Skeletal muscle cell (primary cell): Measurements from ENCODE around the gene NUDT3.
"Not testable (repeated sequence)": the region's sequence is repeated elsewhere in the genome, so short reads cannot be mapped to it uniquely, and the experiment has no call there.

Source experiments
- DNase-seq: peaks from one replicate; pipeline ENCODE4 v3.0.0-alpha.2; 2010; ENCODE audit warnings: low read depth
- H3K4me3 ChIP-seq: 2 replicates; pipeline ENCODE4 v1.5.1; 2011; ENCODE audit warnings: low read depth, mild to moderate bottlenecking, control low read depth, low read length, moderate library complexity

The NUDT3 gene

DNA sequence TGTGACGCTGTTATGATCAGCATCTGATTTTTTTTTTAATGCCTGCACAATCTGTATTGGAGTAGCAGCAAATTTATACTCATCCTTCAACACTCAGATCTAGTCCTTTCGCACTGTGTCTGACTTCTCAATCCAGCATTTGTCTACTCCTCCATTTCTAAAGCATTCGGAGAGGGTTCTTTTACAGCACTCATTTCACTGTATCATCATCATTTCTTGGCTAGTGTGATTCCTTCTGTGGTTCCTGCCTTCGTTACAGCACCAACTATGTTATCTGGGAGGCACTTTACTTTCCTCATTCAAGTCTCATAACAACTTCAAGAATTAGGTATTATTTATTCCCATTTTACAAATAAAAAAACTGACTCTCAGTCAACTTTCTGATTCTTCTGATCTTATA, 18.0 kb downstream of the NUDT3 start:
- no peak overlapping the region for H3K4me3 ChIP-seq

DNA sequence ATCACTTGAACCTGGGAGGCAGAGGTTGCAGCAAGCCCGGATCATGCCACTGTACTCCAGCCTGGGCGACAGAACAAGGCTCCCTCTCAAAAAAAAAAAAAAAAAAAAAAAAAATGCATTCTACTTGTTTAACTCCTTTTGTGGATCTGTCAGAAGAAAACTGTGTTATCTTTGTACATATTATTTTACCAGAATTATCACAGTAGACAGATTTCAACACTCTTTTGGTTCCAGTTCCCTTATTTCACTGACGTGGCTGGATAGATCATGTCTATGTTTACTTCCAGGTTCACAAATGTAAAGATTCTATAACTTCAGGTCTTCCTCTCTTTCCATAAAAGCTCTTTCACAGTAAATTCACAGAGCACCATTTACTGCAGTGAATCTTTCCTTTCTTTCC, 18.4 kb downstream of the NUDT3 start:
- no peak for DNase-seq
- H3K4me3 ChIP-seq = no peak overlapping the region

More for the DNA sequence above, 18.0 kb downstream of the NUDT3 start:
- no peak for DNase-seq

DNA sequence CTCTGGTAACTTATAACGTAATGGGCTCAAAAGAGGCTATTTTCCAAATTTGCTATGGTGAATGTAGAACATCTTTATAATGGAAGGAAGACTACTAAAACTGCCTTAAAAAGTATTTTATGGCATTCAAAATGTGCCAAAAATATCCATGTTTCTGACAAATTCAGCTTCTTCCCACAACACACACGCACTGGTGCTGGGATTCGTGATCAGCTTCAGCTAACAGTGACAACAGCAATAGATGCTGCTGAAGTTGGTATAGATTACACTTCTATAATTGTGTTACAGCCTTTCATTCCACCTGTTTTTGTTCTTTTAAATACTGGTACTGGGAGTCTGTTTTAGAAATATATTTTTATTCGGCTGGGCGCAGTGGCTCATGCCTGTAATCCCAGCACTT, 19.0 kb downstream of the NUDT3 start:
- no peak for DNase-seq
- no peak overlapping the region for H3K4me3 ChIP-seq

DNA sequence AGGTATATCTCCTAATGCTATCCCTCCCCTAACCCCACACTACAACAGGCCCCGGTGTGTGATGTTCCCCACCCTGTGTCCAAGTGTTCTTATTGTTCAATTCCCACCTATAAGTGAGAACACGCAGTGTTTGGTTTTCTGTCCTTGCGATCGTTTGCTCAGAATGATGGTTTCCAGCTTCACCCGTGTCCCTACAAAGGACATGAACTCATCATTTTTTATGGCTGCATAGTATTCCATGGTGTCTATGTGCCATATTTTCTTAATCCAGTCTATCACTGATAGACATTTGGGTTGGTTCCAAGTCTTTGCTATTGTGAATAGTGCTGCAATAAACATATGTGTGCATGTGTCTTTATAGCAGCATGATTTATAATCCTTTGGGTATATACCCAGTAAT, 20.6 kb downstream of the NUDT3 start:
- not testable (repeated sequence) for DNase-seq, H3K4me3 ChIP-seq

DNA sequence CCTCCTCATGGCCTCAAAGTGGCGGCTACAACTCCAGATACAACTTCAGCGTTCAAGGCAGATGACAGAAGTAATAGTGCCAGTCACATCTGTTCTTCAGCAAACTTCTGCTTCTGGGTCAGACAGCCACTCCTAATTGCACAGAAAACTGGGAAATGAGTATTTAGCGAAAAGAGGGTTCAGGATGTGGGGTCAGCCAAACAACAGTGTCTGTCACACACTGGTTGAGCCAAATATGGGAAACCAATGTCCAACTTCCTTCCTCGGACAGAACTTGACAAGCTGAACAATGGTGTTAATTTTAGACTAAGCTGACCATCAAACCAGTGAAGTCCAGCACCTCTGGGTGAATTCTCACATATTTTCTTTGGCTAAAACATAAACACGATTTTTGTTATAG, 22.1 kb downstream of the NUDT3 start:
- no peak overlapping the region for H3K4me3 ChIP-seq
- no peak for DNase-seq

DNA sequence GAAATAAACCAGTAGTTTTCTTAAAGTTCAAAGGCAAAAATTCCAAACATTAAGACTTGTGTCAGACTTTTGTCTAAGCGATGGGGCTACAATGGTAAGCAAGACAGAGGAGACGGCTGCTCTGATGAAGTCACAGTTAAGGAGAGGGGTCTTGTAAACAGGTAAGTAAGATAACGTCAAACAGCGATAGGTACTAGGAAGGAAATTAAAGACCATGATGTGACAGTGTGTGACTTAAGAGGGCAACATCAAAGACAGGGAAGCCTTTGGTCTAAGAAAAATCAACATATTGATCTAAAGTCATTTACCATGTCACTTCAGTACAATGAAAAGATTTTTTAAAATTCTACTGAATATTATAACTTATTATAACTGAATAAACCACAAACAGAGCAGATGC, 23.1 kb downstream of the NUDT3 start:
- no peak for DNase-seq

DNA sequence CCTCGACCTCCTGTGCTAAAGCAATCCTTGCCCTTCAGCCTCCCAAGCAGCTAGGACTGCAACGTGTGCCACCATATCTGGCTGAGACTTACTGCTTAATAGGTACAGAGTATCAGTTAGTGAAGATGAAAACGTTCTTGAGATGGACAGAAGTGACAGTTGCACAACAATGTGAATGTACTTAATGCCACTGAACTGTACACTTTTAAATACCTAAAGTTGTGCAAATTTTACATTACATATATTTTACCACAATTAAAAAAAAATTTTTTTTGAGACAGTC, 25.9 kb downstream of the NUDT3 start:
- no peak for DNase-seq
- H3K4me3 ChIP-seq = no peak overlapping the region

More for the DNA sequence above, 23.1 kb downstream of the NUDT3 start:
- H3K4me3 ChIP-seq = no peak overlapping the region

DNA sequence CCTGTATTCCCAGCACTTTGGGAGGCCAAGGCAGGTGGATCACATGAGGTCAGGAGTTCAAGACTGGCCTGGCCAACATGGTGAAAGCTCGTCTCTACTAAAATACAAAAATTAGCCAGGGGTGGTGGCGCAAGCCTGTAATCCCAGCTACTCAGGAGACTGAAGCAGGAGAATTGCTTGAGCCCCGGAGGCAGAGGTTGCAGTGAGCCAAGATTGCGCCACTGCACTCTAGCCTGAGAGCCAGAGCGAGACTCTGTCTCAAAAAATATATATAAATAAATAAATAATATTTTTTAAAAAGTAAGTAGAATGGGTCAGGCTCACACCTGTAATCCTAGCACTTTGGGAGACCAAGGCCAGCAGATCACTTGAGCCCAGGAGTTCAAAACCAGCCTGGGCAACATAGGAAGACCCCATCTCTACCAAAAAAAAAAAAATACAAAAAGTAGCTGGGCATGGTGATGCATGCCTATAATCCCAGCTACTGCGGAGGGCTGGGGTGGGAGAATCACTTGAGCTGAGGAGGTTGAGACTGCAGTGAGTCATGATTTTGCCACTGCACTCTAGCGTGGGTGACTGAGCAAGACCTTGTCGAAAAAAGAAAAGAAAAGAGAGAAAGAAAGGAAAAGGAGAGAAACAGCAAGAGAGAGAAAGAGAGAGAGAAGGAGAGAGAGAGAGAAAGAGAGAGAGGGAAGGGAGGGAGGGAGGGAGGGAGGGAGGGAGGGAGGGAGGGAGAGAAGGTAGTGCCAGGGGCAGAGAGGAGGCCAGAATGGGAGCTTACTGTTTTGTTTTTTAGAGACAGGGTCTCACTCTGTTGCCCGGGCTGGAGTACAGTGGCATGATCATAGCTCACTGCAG, 26.5 kb downstream of the NUDT3 start:
- DNase-seq, H3K4me3 ChIP-seq: not testable (repeated sequence)

DNA sequence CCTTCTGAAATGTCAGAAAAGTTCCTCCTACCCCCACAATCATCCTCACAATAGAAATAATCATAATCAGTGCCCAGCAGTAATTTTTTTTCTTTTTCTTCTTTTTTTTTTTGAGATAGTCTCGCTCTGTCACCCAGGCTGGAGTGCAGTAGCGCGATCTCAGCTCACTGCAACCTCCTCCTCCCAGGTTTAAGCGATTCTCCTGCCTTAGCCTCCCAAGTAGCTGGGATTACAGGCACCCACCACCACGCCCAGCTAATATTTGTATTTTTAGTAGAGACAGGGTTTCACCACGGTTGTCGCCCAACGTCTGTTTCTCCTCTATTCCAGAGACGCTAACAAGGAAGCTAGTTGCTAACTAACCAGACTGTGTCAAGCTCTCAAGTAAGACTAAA, 28.8 kb downstream of the NUDT3 start:
- not testable (repeated sequence) for H3K4me3 ChIP-seq, DNase-seq

DNA sequence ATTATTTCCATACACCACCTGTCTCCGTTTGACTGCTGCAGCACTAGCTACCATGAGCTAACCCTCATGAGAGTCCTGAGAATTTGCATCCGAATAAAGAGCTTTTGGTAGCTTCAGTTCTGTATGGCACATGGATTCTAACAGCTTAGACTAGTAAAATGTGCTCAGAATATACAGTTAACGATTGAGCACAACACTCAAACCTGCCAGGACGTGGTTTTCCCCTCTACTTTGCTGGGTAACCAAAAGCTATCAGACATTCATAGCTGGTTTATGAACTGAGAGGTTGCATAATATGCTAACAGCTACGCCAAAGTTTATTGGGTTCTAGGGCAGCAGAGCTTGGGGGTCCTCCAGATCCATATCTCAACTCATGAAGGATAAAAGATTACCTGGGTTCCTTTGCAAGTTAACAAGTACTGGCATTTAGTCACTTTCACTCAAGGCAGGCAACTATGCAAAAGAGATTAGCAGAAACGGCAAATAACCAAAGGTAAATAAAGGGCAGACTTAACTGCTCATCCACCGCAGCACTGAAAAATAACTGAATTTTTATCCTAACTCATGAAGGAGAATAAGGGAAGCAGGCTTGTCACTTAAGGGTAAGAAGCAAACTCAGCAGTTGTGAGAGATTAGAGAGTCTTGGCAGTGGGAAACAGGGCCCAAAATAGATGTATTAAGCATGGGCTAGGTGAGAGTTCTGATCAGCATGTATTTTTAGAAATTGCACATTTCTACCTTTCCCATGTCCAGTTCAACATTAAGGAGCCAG, 29.4 kb downstream of the NUDT3 start:
- no peak for DNase-seq
- no peak overlapping the region for H3K4me3 ChIP-seq

DNA sequence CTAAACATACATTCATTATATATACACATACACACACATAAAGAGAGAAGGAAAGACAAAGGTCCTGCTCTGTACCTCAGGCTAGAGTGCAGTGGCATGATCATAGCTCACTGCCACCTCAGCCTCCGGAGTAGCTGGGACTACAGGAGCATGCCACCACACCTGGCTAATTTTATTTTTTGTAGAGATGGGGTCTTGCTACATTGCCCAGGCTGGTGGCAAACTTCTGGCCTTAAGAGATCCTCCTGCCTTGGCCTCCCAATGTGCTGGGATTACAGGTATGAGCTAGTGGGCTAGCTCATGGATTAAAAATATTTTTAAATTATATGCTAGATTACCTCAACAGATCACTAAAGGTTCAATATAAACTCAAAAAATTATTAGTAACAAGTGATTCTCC, 30.3 kb downstream of the NUDT3 start:
- no peak overlapping the region for H3K4me3 ChIP-seq
- no peak for DNase-seq

DNA sequence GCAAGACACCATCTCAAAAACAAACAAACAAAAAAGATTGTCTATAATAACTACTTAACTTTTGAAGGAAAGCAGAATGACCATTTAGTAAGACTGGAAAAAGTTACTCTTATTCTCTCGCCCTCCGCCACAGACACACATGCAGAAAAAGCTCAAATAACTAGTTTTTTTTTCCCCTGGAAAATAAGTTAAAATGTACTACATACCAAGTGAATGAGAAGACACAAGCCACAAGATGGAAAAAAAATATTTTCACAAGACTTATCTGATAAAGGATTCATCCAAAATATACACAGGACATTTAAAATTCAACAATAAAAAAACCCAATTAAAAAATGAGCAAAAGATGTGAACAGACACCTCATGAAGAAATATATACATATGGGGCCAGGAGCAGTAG, 31.9 kb downstream of the NUDT3 start:
- no peak overlapping the region for H3K4me3 ChIP-seq
- DNase-seq = peak; percentile 28

DNA sequence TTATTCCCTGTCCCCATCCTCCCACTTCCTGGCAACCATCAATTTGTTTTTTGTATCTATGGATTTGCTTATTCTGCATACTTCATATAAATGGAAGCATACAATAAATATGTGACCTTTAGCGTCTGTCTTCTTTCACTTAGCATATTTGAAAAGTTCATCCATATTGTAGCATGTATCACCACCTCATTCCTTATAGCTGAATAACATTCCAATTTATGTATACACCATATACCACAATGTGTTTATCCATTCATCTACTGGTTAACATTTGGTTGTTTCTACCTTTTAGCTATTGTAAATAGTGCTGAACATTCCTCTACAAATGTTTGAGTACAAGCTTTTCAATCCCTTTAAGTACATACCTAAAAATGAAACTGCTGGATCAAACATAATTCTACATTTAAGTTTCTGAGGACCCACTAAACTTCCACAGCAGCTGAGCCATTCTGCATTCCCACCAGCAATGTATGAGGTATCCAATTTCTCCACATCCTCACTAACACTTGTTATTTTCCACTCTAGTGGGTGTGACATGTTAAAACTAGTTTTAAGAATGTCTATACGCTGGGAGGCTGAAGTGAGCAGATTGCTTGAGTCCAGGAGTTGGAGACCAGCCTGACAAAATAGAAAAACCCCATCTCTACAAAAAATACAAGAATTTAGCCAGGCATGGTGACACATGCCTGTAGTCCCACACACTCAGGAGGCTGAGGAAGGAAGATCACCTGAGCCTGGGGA, 32.9 kb downstream of the NUDT3 start:
- DNase-seq = no peak
- no peak overlapping the region for H3K4me3 ChIP-seq

DNA sequence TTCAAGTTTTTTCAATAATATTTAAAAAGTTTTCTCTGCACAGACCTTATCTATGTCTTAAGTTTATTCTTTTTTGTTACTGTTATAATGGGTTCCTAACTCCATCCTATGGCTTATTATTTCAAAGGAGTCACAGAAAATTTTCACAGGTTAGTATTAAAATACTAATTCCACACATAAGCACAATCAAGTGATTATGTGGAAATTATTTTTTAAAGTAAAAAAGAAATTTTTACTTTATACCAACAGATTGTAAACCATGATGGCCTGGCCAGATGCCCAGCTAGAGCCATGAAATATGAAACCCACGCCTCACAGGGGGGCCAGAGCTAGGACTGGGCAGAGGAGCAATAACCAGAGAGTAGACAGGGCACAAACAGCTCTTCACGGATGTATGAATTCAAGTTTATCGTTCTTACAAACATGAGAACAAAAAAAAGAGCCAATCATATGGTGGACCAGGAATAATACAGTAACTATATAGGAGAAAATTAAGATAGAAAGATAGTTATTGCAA, 34.0 kb downstream of the NUDT3 start:
- H3K4me3 ChIP-seq = no peak overlapping the region
- peak; percentile 42 for DNase-seq

DNA sequence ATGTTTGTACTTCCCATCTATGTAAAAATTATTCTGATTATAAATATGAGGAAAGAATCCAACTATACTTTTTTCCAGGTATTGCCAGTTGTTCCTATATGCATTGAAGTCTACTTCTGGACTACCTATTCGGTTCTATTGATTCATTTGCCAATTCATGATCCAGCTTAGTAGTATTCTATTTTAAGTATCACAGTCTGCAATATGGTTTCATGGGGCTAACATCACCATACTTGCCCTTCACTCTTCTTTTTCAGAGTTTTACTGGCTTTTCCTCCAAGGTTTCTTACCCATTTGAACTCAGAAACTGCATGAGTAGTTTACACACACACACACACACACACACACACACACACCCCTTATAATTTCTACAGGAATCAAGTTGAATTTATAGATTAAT, 34.5 kb downstream of the NUDT3 start:
- no peak for DNase-seq

DNA sequence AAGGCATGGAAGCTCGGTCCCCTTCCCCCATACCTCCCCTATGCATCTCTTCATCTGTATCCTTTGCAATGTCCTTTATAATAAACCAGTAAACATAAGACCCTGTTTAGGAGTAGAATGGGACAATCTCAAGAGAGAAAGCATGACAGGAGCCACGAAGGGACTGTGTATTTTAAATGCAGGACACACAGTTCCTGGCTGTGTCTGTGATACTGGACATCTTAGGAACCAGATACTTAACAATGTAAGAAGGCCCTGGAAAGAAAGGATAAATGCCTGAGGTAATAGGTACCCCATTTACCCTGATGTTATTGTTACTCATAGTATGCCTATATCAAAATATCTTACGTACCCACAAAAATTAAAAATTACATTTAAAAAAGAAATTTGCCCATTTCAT, 36.6 kb downstream of the NUDT3 start:
- H3K4me3 ChIP-seq = no peak overlapping the region

More for the DNA sequence above, 34.5 kb downstream of the NUDT3 start:
- H3K4me3 ChIP-seq = no peak overlapping the region

DNA sequence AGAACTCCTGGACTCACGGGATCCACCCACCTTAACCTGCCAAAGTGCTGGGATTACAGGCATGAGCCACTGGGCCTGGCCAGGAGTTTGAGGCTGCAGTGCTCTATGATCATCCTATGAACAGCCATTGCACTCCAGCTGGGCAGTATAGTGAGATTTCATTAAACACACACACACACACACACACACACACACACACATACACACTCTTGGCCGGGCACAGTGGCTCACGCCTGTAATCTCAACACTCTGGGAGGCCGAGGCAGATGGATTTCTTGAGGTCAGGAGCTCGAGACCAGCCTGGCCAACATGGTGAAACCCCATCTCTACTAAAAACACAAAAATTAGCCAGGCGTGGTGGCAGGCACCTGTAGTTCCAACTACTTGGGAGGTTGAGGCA, 38.2 kb downstream of the NUDT3 start:
- not testable (repeated sequence) for DNase-seq, H3K4me3 ChIP-seq

More for the DNA sequence above, 36.6 kb downstream of the NUDT3 start:
- no peak for DNase-seq

DNA sequence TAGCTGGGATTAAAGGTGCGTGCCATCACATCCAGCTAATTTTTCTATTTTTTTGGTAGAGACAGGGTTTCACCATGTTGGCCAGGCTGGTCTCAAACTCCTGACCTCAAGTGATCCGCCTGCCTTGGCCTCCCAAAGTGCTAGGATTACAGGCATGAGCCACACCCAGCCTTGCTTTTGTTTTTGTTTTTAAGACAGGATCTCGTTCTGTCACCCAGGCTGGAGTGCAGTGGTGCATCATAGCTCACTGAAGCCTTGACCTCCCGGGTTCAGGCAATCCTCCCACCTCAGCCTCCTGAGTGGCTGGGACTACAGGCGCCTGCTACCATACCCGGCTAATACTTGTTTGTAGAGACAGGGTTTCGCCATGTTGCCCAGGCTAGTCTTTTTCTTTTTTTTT, 38.9 kb downstream of the NUDT3 start:
- not testable (repeated sequence) for H3K4me3 ChIP-seq, DNase-seq

DNA sequence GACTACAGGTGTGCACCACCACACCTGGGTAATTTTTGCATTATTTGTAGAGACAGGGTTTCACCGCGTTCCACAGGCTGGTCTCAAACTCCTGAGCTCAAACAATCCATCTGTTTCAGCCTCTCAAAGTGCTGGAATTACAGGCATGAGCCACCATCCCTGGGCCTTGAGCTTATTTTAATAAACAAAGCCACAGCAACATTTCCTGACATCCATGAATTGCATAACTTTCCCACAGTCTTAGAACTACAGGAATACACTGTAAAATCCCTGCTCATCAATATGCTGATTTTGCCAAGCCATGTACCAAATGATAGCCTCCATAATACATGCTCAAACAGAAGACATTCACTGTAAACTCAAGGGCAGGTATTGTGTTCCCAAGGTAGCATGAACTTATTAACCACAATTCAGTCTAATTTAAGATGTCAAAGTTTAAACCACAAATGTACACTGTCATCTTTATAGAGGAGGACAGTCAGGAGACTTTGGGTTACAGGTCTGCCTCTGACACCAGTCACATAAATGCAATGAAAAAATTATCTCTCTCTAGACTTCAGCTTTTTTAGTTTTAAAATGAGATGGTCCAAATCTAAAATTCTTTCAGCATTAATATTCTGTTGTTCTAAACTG, 40.0 kb downstream of the NUDT3 start:
- DNase-seq = no peak
- no peak overlapping the region for H3K4me3 ChIP-seq

DNA sequence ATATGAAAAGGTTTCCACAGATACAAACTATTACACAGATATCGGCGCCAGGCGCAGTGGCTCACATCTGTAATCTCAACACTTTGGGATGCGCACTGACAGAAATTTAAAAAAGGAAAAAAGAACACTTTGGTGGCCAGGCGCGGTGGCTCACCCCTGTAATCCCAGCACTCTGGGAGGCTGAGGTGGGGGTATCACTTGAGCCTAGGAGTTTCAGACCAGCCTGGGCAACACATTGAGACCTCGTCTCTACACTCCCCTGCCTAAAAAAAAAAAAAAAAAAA, 41.6 kb downstream of the NUDT3 start:
- no peak for DNase-seq
- no peak overlapping the region for H3K4me3 ChIP-seq
